B cell (primary cell): ENCODE results near the gene BMP3. TPM values are rescaled to one million over a fixed set of nuclear protein-coding genes. Genes with fewer than 3 reads are reported as not detected.

Source experiments
- ATAC-seq: fragments of 200-7000 bp; cut with Tn5 transposase; one replicate; pipeline ENCODE4 v1.10.0; 2021; ENCODE audit warnings: low read depth, mild to moderate bottlenecking, moderate number of reproducible peaks, moderate library complexity
- CTCF ChIA-PET: fragments of 350-600 bp; sonication (Branson Sonifier 250); formaldehyde crosslinking; loops from one replicate; lab custom pipeline; 2021; ENCODE audit warnings: antibody characterized with exemption, inconsistent platforms; lab: Charles Lee
- POLR2A ChIA-PET: fragments of 350-600 bp; sonication (Branson Sonifier 250); formaldehyde crosslinking; loops from one replicate; lab custom pipeline; 2021; ENCODE audit warnings: antibody characterized with exemption; lab: Charles Lee
- DNase-seq: peaks from one replicate; pipeline ENCODE4 v3.0.0; 2013
- H2AFZ ChIP-seq: 2 replicates; pipeline ENCODE4 v1.6.1; 2012; ENCODE audit warnings: mild to moderate bottlenecking, low read depth, low read length; ENCODE audit not compliant: insufficient read depth, poor library complexity, severe bottlenecking
- H3K27ac ChIP-seq, 2 donors: 1 replicate in 1 of 2; 2 replicates in 1 of 2; pipeline ENCODE4 v1.5.1; 2012 to 2013; ENCODE audit warnings: low read length in 2 of 2, mild to moderate bottlenecking in 2 of 2, moderate library complexity in 1 of 2
- H3K27me3 ChIP-seq, 4 experiments: fragments of 200-600 bp in 1 of 4; sonication (generic) in 1 of 4; replicated peaks in 1 of 4; 1 replicate in 2 of 4; 2 replicates in 2 of 4; pipeline versions ENCODE4 v1.6.1 to v1.7.0; 2013 to 2016; ENCODE audit warnings: low read length in 3 of 4, mild to moderate bottlenecking in 2 of 4, mixed read lengths in 1 of 4, moderate library complexity in 1 of 4; ENCODE audit not compliant: insufficient read depth in 4 of 4, control insufficient read depth in 3 of 4; ENCODE audit errors: control extremely low read depth in 1 of 4
- H3K36me3 ChIP-seq, 2 experiments: replicated peaks in 1 of 2; 1 replicate in 1 of 2; 2 replicates in 1 of 2; pipeline versions ENCODE4 v1.6.1 to v1.7.1; 2013; ENCODE audit warnings: low read length in 1 of 2; ENCODE audit not compliant: insufficient read depth in 2 of 2, control insufficient read depth in 1 of 2; ENCODE audit errors: control extremely low read depth in 1 of 2, extremely low read depth in 1 of 2
- H3K4me1 ChIP-seq, 2 donors: fragments of 200-600 bp in 1 of 2; sonication (generic) in 1 of 2; 1 replicate in 1 of 2; 2 replicates in 1 of 2; pipeline versions ENCODE4 v1.5.1 to v1.6.1; 2013 to 2017; ENCODE audit warnings: low read length in 2 of 2; ENCODE audit not compliant: control insufficient read depth in 2 of 2, insufficient read depth in 2 of 2
- H3K4me2 ChIP-seq: replicated peaks from 2 replicates; pipeline ENCODE3; 2012; ENCODE audit warnings: mild to moderate bottlenecking, low read depth, low read length; ENCODE audit not compliant: poor library complexity, severe bottlenecking
- H3K4me3 ChIP-seq, 5 experiments: fragments of 200-600 bp in 1 of 5; sonication (generic) in 1 of 5; 1 replicate in 3 of 5; 2 replicates in 2 of 5; pipeline versions ENCODE4 v1.5.1 to v1.7.0; 2011 to 2016; ENCODE audit warnings: low read length in 4 of 5, mild to moderate bottlenecking in 4 of 5, low read depth in 2 of 5, control low read depth in 1 of 5, moderate library complexity in 1 of 5; ENCODE audit not compliant: insufficient read depth in 1 of 5; ENCODE audit errors: control extremely low read depth in 1 of 5, extremely low read depth in 1 of 5
- H3K79me2 ChIP-seq: fragments of 200-600 bp; sonication (generic); one replicate; pipeline ENCODE4 v1.6.0; 2016; ENCODE audit warnings: low read length; ENCODE audit not compliant: control insufficient read depth, insufficient read depth
- H3K9ac ChIP-seq: fragments of 200-600 bp; sonication (generic); 2 replicates; pipeline ENCODE4 v1.6.1; 2017; ENCODE audit warnings: mild to moderate bottlenecking, low read length, moderate library complexity
- H3K9me3 ChIP-seq, 3 donors: one replicate each; pipeline versions ENCODE4 v1.6.1 to v1.7.1; 2013; ENCODE audit warnings: low read length in 2 of 3; ENCODE audit not compliant: control insufficient read depth in 2 of 3, insufficient read depth in 1 of 3; ENCODE audit errors: control extremely low read depth in 1 of 3
- H4K20me1 ChIP-seq: 2 replicates; pipeline ENCODE4 v1.6.0; 2012; ENCODE audit warnings: mild to moderate bottlenecking, low read length; ENCODE audit not compliant: insufficient read depth, control insufficient read depth, poor library complexity, severe bottlenecking
- H3K27ac Mint-ChIP-seq: one replicate; pipeline ENCODE4 v1.8.0; 2021; ENCODE audit warnings: mixed read lengths
- H3K27me3 Mint-ChIP-seq: one replicate; pipeline ENCODE4 v1.8.0; 2021; ENCODE audit warnings: mixed read lengths
- H3K4me1 Mint-ChIP-seq: one replicate; pipeline ENCODE4 v1.8.0; 2021; ENCODE audit warnings: mixed read lengths
- H3K4me3 Mint-ChIP-seq: one replicate; pipeline ENCODE4 v1.8.0; 2021; ENCODE audit warnings: mixed read lengths
- H3K9me3 Mint-ChIP-seq: one replicate; pipeline ENCODE4 v1.8.0; 2022; ENCODE audit warnings: mixed read lengths; ENCODE audit not compliant: insufficient read depth
- EZH2 ChIP-seq: IDR thresholded peaks from 2 replicates; pipeline ENCODE4 v1.6.1; 2012; ENCODE audit warnings: borderline replicate concordance, low read depth, mild to moderate bottlenecking, moderate library complexity, low read length; ENCODE audit not compliant: insufficient read depth, poor library complexity, severe bottlenecking
- WGBS: methylation state at CpG from one replicate; pipeline ENCODE4 v1.1.5; 2013; ENCODE audit warnings: missing lambda C conversion rate; ENCODE audit not compliant: insufficient coverage; 5-methylcytosine and 5-hydroxymethylcytosine counted together
- intact Hi-C: fragments of 100-400 bp; cut with micrococcal nuclease; formaldehyde crosslinking; loops from one replicate; pipeline ENCODE4 v1.10.0; 2022
- polyA plus RNA-seq: library from polyadenylated mRNA; depleted of rRNA; stranded (reverse); fragments of >200 nt; gene quantifications from 2 replicates; pipeline ENCODE4 v1.2.3, GENCODE V29; 2012
- total RNA-seq, 2 donors: library from RNA; stranded (reverse); fragments of 120-200 nt in 1 of 2; gene quantifications; 1 replicate in 1 of 2; 2 replicates in 1 of 2; pipeline versions ENCODE4 v1.2.3 to v1.2.4, GENCODE V29; 2013 to 2022
- TF ChIP-seq, protein P1 (sequence below): fragments of 200-600 bp; IDR thresholded peaks from one replicate; pipeline ENCODE4 v1.8.0; 2022; ENCODE audit warnings: antibody characterized with exemption, mild to moderate bottlenecking

The BMP3 gene
- total and polyA plus RNA-seq, 2 donors (not counting 1 experiment from before 2014, with no cell fraction given) = 0.49 to 0.57 TPM

- Histone ChIP-seq H3K4me3 (no peak overlapping the region), H3K4me1 (peaks cover 5 to 10% of the 10 kb centered on the region in 2 donors), H3K79me2 (no peaks in the 10 kb centered on the region), H2AFZ (no peak overlapping the region), H3K36me3 (no peaks in the 10 kb centered on the region), H3K27ac (no peak overlapping the region), H4K20me1 (no peaks in the 10 kb centered on the region), H3K9me3 (no peaks in the 10 kb centered on the region), H3K4me2 (no peak overlapping the region), H3K9ac (no peak overlapping the region), H3K27me3 (no peaks in the 10 kb centered on the region)
- peaks cover 14% of the 10 kb centered on the region for H3K4me1 Mint-ChIP-seq
- TF ChIP-seq EZH2 = no peak
- TF ChIP-seq, protein P1, sequence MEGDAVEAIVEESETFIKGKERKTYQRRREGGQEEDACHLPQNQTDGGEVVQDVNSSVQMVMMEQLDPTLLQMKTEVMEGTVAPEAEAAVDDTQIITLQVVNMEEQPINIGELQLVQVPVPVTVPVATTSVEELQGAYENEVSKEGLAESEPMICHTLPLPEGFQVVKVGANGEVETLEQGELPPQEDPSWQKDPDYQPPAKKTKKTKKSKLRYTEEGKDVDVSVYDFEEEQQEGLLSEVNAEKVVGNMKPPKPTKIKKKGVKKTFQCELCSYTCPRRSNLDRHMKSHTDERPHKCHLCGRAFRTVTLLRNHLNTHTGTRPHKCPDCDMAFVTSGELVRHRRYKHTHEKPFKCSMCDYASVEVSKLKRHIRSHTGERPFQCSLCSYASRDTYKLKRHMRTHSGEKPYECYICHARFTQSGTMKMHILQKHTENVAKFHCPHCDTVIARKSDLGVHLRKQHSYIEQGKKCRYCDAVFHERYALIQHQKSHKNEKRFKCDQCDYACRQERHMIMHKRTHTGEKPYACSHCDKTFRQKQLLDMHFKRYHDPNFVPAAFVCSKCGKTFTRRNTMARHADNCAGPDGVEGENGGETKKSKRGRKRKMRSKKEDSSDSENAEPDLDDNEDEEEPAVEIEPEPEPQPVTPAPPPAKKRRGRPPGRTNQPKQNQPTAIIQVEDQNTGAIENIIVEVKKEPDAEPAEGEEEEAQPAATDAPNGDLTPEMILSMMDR = no peak
- no peak overlapping the region for H3K4me3 Mint-ChIP-seq
- CTCF ChIA-PET = interaction anchor here (0.7 to 8.1 kb wide), 19 partner anchors 9 to 821 kb away, joined by 3 to 107 read pairs (median 6); partner anchors contain the start of gene BMP3
- intact Hi-C loops = loop anchor here (5.0 kb wide), 1 partner anchor 47 kb away; no protein-coding TSS in a partner anchor
- no peak overlapping the region for H3K27ac Mint-ChIP-seq
- DNase-seq = peak; percentile 10
- H3K27me3 Mint-ChIP-seq = peaks cover 3% of the 10 kb centered on the region
- ATAC-seq = no peak
- POLR2A ChIA-PET = no interaction called here
- WGBS = 0% methylated on average over 1 of the region's 4 CpGs
- H3K9me3 Mint-ChIP-seq = no peaks in the 10 kb centered on the region
Measured at GRCh38 chr4:81039351-81039972, 9.0 kb downstream of the BMP3 start.

DNA sequence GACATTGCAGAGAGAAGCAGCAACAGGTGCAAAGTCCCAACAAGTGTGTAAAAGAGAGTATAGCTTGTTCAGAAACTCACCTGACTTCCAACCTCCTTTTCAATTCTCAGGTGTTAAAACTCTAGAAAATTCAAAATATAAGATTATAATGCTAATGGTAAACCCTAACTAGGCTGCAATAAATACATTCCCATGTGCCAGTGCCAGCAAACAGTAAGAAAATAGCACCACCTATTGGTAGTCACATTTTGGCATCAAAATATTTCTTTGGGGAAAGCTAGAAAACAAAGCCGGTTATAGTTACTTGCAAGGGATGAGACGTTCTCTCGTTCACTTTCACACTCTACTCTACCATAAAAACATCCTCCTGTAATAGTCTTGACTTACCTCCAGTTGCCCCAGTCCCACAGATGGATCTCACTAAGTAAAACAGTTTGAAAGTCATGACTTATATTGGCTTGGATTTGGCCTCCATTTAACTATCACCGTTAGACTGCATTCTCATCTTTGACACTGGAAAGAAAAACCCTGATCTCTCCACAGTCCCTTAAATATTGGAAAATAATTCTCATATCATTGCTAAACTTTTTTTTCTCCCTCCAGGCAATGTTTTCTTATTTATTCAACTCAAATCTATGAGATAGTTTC, 9.6 kb downstream of the BMP3 start:
- ATAC-seq = no peak
- 0% methylated on average over 2 of the region's 4 CpGs for WGBS

More for the DNA sequence above, 9.6 kb downstream of the BMP3 start:
- CTCF ChIA-PET = interaction anchor here (0.8 to 8.1 kb wide), 20 partner anchors 10 to 821 kb away, joined by 3 to 107 read pairs (median 6); partner anchors contain the start of gene BMP3
- H3K4me1 ChIP-seq = peaks cover 5 to 10% of the 10 kb centered on the region in 2 donors
- H2AFZ ChIP-seq = peak overlapping the region; percentile 2
- H3K27ac ChIP-seq = no peak overlapping the region
- TF ChIP-seq, protein P1 = peak; percentile 79
- no peak for TF ChIP-seq EZH2
- H3K79me2 ChIP-seq = no peaks in the 10 kb centered on the region
- no peak overlapping the region for H3K27ac Mint-ChIP-seq
- no peaks in the 10 kb centered on the region for H3K27me3 ChIP-seq
- DNase-seq = peak; percentile 62
- no peaks in the 10 kb centered on the region for H3K36me3 ChIP-seq
- H3K4me3 Mint-ChIP-seq = no peak overlapping the region
- no peak overlapping the region for H3K4me3 ChIP-seq
- H3K27me3 Mint-ChIP-seq = peaks cover 10% of the 10 kb centered on the region
- POLR2A ChIA-PET = no interaction called here
- no peaks in the 10 kb centered on the region for H3K9me3 ChIP-seq
- no peak overlapping the region for H3K4me2 ChIP-seq
- intact Hi-C loops = loop anchor here (1.0 to 2.0 kb wide), 2 partner anchors 421 to 674 kb away; no protein-coding TSS in a partner anchor
- H3K9ac ChIP-seq = no peak overlapping the region
- no peaks in the 10 kb centered on the region for H3K9me3 Mint-ChIP-seq
- H4K20me1 ChIP-seq = no peaks in the 10 kb centered on the region
- H3K4me1 Mint-ChIP-seq = peaks cover 14% of the 10 kb centered on the region
